ENCODE results near the gene VPS36.
"Not testable (repeated sequence)": the region's sequence is repeated elsewhere in the genome, so short reads cannot be mapped to it uniquely, and the experiment has no call there.

Gene VPS36, protein sequence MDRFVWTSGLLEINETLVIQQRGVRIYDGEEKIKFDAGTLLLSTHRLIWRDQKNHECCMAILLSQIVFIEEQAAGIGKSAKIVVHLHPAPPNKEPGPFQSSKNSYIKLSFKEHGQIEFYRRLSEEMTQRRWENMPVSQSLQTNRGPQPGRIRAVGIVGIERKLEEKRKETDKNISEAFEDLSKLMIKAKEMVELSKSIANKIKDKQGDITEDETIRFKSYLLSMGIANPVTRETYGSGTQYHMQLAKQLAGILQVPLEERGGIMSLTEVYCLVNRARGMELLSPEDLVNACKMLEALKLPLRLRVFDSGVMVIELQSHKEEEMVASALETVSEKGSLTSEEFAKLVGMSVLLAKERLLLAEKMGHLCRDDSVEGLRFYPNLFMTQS

DNA sequence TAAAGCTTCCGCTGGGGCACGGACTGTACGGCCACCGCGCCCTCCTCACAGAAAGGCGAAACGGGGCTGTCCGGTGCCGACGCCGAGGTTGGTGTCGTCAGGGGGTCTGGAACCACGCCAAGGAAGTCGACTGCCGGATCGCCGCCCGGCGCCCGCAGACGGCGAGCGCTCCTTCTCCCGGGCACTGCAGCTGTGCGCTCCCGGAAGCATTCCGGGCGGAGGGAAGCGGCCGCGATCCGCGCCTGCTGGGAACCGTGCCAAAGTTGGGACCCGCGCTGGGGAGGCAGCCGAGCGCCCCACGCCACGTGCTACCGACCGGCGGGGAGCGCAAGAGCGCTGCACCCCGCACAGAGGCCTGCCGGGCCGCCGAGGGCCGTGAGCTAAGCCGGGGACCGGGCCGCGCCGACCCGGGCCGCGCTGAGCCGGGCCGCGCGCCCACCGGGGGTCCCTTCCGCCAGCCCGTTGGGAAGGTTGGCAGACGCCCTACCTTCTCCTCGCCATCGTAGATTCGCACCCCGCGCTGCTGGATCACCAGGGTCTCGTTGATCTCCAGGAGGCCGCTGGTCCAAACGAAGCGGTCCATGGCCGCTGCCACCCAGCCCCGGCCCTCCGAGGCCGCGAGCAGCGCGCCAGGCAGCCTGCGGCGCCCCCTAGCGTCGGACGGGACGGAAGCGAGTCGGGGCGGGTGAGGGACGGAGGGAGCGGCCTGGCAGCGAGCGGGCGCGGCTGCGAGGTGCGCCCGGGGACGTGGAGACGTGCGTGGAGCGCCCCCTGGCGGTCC, at the start of gene VPS36:
VPS36 (minus strand) TSS at position 623 of the 781 bp plus-strand sequence; CDS start at position 583, 40 bp downstream.
- peak; percentile 95 for DNase-seq

DNA sequence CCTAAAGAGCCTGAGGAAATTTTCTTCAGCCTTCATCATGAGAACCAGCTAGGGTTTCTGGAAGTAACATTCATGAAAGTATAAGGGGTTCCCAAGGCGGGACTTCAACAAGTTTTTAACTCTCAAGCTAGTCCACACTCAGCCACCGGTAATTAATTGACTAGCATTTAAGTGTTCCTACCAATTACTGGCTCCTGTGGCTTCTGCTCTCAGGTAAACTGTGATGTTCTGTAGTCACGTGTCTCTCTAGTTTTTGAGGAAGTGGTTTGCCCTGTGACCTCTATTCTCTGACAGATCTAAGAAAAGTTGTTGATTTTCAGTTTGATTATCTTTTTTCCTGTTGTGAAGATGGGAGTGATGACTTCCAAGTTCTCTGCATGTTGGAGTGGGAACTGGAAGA, 47.5 kb upstream of the VPS36 start:
- not testable (repeated sequence) for DNase-seq

DNA sequence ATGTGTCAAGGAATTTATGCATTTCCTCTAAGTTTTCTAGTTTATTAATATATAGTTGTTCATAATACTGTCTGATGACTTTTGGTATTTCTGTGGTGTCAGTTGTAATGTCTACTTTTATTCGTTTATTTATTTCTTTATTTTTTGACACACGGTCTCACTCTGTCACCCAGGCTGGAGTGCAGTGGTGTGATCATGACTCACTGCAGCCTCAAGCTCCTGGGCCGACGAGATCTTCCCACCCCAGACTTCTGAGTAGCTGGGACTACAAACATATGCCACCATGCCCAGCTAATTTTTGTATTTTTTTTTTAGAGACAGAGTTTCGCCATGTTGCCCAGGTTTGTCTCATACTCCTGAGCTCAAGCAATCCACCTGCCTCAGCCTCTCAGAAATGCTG, 43.8 kb upstream of the VPS36 start:
- DNase-seq, result not testable (repeated sequence)

DNA sequence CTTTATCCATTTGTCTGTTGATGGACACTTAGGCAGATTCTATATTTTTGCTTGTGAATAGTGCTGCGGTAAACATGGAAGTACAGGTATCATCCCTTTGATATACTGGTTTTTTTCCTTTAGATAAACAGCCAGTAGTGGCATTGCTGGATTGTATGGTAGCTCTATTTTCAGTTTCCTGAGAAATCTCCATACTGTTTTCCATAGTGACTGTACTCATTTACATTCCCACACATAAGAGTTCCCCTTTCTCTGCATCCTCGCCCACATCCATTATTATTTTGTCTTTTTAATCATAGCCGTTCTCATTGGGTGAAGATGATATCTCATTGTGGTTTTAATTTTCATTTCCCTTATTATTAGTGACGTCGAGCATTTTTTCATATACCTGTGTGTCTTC, 40.6 kb upstream of the VPS36 start:
- DNase-seq, result not testable (repeated sequence)

DNA sequence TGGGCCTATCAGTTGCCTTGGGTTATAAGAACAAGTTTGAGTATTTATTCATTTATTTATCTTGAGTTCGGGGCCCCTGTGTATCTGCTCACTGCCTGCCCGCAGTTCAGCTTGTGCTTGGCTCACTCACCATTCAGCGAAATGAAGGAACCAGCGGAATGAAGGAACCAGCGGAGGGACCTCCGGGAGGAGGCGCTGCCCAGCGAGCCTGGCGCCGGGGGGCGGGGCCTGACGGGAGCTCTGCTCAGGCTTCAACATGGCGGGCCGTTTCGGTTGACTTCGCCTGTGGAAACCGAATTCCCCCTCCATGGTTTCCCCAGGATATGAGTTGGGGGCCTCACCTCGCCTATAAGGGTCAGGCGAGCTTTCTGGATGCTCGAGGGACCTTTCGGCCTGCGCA, 38.3 kb upstream of the VPS36 start:
- not testable (repeated sequence) for DNase-seq

DNA sequence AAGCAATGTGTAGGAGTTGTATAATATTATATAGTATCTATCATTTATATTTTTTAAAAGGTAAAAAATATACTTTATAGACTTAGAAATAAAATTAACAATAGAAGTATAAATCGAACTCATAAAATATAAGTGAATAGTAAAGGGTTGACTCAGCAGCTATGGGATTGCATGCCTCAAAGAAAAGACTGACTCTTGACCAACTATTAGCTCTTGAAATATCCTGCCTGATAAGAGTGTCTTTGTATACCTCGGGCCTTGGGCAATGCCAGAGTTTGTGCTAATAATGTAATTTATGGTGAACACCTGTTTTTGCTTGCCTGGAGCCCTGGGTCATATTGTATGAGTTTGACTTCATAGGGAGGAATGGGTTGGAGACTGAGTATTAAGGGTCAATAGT, 36.6 kb upstream of the VPS36 start:
- not testable (repeated sequence) for DNase-seq

DNA sequence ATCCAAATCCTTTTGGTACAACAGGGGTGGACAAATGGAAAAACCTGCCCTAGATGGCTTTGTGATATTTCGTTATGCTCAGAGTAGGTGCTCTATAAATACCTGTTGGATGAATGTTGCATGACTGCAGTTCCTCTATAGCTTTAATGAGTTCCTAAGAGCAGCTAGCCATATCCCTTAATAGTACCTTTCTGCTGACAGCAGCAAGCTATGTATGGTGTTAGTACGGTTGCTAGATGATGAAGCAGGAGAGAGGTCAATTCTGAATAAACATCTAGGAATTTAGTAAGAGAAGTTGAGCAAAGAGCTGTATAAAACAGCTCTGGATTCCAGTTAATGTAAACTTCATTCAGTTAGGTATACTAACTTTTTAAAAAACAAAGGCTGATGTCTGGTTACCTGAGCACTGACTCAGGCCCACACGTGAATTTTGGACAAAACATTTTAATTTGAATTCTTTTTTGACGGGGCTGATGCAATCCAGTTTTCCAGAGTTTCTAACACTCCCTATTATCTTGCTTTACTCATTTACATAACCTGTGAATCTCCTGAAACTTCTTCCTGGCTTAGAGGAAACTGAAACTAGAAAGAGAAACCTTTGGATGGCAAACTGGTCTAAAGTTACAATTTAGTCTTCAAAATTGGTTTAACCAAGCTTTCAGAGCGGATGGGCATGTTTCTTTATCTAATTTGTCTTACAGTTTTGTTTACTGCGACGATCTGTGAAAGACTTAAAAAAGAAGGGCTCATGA, 30.4 kb upstream of the VPS36 start:
- not testable (repeated sequence) for DNase-seq

DNA sequence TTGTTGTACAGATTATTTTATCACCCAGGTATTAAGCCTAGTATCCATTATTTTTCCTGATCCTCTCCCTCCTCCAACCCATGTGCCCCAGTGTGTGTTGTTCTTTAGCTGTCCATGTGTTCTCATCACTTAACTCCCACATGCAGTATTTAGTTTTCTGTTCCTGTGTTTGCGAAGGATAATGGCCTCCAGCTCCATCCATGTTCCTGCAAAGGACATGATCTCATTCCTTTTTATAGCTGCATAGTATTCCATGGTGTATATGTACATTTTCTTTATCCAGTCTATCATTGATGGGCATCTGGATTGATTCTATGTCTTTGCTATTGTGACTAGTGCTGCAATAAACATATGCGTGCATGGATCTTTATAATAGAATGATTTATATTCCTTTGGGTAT, 18.1 kb upstream of the VPS36 start:
- not testable (repeated sequence) for DNase-seq

DNA sequence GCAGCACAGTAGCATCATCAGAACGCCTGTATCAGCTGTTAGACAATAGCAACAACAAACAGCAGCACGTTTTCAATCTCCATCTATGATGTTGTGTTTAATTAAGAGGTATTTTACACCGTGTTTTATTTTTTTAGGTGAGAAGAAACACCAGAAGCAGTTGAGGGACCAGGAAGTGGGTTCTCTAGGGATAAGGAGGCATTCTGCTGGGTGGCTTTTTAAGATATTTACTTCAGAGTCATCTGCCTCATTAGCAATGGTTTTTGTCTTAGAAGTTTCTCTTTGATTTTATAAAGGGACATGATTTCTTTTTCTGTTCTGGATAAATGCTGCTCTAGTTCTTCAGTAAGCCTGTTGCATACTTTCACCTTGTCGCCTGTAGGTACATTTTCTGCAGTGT, 13.1 kb upstream of the VPS36 start:
- no peak for DNase-seq

DNA sequence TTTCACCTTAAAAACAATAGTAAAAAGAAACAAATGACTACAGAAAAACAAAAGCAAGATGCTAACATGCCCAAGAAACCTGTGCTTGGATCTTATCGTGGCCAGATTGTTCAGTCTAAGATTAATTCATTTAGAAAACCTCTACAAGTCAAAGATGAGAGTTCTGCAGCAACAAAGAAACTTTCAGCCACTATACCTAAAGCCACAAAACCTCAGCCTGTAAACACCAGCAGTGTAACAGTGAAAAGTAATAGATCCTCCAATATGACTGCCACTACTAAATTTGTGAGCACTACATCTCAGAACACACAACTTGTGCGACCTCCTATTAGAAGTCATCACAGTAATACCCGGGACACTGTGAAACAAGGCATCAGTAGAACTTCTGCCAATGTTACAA, 10.8 kb upstream of the VPS36 start:
- DNase-seq, result no peak

DNA sequence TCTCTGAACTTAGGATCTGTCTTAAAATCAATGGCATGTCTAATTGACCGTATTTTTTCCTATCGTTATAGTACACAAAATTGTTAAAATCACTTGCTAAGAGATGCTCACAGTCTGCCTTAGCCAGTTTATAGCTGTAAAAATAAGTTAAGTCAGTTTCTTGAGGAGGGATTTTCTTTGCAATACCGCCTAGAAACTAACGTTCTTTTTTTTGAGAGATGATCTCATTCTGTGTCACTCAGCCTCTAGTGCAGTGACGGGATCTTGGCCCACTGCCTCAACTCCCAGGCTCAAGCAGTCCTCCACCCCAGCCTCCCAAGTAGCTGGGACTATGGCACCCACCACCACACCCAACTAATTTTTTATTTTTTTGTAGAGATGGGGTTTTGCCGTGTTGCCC, 9.2 kb upstream of the VPS36 start:
- DNase-seq, result no peak

DNA sequence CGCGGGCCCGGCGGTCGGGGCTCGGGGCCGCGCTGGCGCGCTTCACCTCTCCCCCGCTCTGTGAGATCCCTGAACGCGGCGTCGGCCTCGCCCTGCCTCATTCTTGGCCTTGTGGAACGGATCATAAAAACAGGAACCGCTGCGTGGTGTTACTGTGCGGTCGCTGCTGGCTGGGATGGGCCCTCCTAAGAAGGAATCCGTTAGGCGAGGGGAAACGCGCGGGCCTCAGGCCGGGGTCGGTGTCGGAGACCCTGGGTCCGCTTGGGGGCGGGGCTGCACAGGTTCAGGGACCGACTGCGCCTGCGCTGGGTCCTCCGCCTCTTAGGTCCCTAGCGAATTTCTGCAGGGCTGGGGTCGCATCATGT, 5.2 kb upstream of the VPS36 start:
- DNase-seq, result peak; percentile 89

DNA sequence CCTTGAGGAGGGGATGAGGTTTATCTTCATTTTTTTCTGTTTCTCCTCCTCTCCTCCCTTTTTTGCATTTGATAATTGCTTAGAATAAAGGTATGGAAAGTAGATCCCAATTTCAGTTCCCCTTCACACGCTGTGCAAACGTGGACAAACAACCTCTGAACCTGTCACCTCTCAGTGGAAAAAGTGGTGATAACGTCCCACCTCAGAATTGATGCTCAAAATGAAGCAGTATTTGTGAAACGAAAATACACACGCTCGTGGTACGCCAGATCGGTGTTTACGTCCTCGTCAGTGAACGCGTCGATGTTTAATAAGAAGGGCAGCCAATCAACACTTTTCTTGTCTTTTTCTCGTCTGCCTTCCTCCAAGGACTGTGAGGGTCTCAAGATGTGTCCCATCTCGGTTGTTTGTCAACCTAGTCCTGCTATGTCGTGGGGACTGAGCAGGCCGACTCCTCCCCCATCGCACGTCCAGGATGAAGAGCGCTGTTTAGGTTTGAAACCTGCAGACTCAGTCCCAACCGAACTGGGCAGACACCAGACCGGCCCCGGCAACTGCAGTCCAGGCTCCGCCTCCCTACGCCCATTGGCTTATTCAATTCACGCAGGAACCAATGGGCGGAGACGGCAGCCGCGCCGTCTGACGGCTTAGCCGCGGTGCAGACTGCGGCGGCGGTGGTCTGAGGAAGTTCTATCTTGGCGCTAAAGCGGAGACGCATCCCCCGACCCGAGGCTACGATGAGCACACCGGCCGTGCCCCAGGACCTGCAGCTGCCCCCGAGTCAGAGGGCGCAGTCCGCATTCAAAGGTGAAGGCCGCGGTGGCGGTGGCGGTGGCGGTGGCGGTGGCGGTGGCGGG, 4.6 kb upstream of the VPS36 start, which contains the start of gene CKAP2:
CKAP2 (plus strand) TSS at position 659 of the 857 bp plus-strand sequence; CDS start at position 738, 79 bp downstream.
- DNase-seq, result peak; percentile 97

DNA sequence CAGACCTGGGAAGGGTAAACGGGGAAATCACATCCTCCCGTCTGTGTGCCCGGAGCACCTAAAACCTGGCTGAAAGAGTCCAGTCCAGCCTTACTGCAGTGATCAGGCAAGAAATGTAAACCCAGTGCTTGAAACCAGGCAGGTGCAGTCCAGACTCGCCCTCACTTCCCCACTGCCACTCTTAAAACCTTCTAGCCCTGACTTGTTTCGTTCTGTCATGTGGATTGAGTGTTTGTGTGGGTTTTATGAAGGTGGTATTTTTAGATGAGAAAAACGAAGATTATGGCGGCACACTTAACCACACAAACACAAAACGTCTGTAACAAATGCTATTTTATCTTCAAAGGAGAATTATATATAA, 4.0 kb upstream of the VPS36 start:
- DNase-seq, result peak; percentile 11

DNA sequence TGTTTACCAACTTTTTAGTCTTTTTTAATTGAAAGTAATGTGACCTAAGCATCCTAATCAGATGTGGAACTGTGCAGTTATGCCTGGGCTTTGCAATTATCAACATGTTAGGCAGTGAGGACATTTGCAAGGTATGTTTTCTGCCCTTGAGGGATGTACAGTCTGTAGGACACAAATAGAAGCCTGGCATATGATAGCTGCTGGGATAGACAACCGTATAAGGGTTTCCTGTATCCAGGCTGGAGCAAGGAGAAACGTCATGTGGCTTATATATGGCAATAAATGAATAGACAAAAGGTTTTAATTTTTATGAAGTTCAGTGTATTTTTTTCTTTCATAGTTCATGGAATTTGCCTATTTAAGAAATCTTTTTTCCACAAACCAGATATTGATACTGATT, 2.0 kb upstream of the VPS36 start:
- no peak for DNase-seq

DNA sequence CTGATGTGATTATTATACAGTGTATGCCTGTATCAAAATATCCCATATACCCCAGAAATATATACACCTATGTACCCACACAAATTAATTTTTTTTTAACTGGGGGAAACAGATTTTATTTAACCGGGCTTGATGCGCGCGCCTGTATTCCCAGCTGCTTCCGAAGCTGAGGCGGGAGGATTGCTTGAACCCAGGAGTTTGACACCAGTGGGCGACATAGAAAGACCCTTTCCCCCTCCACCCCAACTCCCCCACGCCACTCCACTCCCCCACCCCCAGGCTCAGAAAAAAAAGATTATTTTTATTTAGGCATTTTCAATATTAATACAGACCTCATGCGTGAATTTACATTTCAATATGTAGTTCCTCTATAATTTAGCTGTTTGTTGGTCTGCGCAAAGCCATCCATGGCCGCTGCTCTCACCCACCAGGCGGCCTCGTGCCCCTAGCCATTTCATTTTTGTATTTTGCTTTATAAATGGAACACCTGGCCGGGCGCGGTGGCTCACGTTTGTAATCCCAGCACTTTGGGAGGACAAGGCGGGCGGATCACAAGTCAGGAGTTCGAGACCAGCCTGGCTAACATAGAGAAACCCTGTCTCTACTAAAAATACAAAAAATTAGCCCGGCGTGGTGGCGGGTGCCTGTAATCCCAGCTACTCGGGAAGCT, 836 bp upstream of the VPS36 start:
- DNase-seq, result no peak

DNA sequence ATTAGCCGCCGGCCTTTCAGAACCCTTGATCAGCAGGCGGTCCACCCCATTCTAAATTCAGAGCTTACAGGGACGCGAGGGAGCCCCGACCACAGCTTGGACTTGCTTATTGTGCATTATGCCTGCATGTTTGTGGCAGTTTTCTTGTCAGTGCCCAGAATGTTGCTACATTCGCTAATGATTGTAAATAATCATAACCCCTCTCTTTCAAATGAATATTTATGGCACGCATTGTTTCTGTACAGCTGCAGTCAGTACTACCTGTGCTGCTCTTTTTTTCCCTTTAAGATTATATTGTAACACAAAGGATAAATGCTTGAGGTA, 321 bp upstream of the VPS36 start:
- DNase-seq, result no peak

DNA sequence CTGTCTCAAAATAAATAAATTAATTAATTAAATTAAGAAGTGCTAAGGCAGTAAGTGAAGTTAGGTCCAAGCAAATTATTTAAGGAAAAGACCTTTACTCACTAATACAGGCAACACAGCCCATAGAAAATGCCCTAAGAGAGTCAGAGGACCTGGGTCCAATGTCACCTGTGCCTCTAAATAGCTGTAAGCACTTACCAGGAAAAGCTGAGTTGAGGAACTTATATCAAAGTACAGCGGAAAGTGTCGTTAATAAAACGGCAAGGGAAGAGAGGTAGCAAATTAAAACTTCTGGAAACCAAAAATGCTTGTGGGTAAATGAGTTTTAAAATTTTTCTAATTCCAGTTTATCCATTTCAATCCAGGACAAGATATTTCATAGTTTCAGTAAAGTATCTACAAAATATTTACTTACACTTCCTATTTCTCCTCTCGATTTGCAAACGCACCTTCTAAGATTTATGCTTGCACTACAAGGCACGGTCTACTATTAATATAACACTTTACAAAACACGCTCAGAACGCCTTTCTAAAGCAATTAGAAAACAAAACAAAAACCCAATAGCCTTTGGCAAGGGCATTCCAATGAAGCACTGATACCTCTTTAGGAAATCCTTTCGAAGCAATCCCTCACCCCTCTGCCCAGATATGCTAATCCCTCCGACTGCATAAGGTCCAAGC, 963 bp downstream of the VPS36 start:
- no peak for DNase-seq

DNA sequence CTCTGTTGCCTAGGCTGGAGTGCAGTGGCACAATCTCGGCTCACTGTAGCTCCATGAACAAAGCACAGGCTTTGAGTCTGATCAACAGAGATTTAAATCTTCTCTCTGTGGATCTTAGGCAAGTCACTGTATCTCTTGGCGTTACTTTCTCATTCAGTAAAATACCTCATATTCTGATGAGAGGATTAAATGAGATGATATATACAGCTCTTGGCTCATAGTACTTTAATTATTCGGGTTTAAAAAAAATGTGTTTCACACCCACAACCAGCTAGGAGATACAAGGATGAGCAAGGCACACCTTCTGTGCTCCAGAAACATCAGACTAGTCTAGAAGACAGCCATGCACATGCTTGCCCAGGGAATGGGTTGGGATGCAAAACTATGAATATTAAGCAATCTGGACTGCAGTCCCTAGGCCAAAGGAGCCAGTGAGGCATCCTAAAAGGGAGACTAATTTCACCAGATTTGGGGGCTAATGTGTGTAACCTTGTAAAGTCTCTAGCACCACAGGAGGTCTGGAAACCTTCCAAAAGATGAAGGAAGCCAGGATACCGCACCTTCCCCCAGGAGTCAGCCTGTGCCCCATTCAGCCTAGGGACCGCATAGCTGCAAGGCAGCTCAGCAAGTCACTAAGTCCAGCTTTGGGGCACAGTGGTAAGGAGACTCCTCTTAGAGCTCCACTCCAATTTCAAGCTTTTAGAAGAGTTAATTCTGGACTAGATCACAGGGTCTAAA, 2.5 kb downstream of the VPS36 start:
- DNase-seq, result no peak

DNA sequence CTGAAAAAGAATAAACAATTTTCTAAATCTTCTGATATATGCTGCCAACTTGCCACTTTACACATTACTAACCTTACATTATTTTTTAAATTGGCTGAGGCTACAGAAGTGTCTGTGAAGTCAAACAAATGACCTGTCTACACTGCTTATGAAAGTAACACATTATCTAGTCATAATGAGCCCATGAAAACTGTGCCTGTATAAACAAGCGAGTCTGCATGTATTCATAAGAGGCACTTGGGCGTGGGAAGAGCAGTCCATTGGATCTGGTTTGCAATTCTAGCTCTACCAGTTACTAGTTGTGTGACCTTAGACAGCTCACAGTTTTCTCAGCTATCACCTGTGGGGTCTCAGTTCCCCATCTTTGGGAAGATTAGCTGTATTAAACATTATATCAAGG, 3.1 kb downstream of the VPS36 start:
- peak; percentile 15 for DNase-seq

DNA sequence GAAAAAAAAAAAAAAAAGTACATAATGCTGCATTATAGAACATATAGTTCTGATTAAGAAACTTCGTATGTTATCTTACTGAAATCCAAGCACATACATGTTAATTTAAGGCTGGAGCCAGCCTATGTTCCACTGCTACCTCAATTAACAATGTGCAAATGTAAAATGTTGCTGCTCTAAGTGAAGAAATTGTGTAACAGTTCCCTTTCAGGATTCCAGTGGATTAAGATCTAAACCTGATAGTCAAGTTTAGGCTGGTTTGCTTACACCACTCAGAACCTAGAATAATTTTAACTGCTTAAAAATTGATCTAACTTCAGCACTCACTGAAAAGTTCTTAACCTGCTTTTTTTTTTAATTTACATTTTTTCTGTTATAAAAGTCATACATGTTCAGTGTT, 4.2 kb downstream of the VPS36 start:
- DNase-seq, result no peak

All from stimulated activated CD4-positive, alpha-beta T cell treated with anti-CD3 and anti-CD28 coated beads, Interleukin-15, amount 100 ng/mL, for 24 hours (primary cell).